Measurements from ENCODE around the gene UBAC2. TPM values are rescaled to one million over a fixed set of nuclear protein-coding genes. Genes with fewer than 3 reads are reported as not detected.

The UBAC2 gene
- total RNA-seq, 1 donor from 2014 or later = 87.7 TPM

- H3K36me3 Mint-ChIP-seq = no peaks in the 10 kb centered on the region
- H3K4me3 Mint-ChIP-seq = no peak overlapping the region
- no peaks in the 10 kb centered on the region for H3K27me3 ChIP-seq
- H3K4me1 ChIP-seq = no peaks in the 10 kb centered on the region
- H3K9me3 ChIP-seq (ENCODE audit: low read depth) = no peaks in the 10 kb centered on the region
- no peak overlapping the region for H3K9ac ChIP-seq
- H3F3A ChIP-seq (ENCODE audit: low read depth) = no peaks in the 10 kb centered on the region
- H3K4me3 ChIP-seq = no peak overlapping the region
- TF ChIP-seq EZH2 (IDR thresholded peaks at IDR 0.05) (no peak), EZH2phosphoT487 (IDR thresholded peaks at IDR 0.05) (no peak)
- TF ChIP-seq, protein P1, sequence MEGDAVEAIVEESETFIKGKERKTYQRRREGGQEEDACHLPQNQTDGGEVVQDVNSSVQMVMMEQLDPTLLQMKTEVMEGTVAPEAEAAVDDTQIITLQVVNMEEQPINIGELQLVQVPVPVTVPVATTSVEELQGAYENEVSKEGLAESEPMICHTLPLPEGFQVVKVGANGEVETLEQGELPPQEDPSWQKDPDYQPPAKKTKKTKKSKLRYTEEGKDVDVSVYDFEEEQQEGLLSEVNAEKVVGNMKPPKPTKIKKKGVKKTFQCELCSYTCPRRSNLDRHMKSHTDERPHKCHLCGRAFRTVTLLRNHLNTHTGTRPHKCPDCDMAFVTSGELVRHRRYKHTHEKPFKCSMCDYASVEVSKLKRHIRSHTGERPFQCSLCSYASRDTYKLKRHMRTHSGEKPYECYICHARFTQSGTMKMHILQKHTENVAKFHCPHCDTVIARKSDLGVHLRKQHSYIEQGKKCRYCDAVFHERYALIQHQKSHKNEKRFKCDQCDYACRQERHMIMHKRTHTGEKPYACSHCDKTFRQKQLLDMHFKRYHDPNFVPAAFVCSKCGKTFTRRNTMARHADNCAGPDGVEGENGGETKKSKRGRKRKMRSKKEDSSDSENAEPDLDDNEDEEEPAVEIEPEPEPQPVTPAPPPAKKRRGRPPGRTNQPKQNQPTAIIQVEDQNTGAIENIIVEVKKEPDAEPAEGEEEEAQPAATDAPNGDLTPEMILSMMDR (IDR thresholded peaks at IDR 0.05) = no peak
- no peak overlapping the region for H3K4me2 ChIP-seq
- peaks cover under 1% of the 10 kb centered on the region for H3K27me3 Mint-ChIP-seq (ENCODE audit: insufficient read depth, low read depth)
- DNase-seq (ENCODE audit: low spot score) = no peak
- H2AFZ ChIP-seq (replicated peaks) = no peak overlapping the region
- H4K20me1 ChIP-seq (ENCODE audit: low read depth) = no peaks in the 10 kb centered on the region
- H3K9me3 Mint-ChIP-seq = peaks cover 12% of the 10 kb centered on the region
- no peak overlapping the region for H3K27ac ChIP-seq
- peaks cover 4% of the 10 kb centered on the region for H3K4me1 Mint-ChIP-seq
- no peak overlapping the region for H3K27ac Mint-ChIP-seq
- no peaks in the 10 kb centered on the region for H3K36me3 ChIP-seq
- no peaks in the 10 kb centered on the region for H3K79me2 ChIP-seq (ENCODE audit: low read depth)
Observed at GRCh38 chr13:99426426-99426825, 225.8 kb downstream of the UBAC2 start.

GRCh38 chr13:99429670-99430069 is 229.0 kb downstream of the UBAC2 start:
- Histone ChIP-seq H3K27ac (no peak overlapping the region), H2AFZ (replicated peaks) (no peak overlapping the region), H3K9ac (no peak overlapping the region), H4K20me1 (ENCODE audit: low read depth) (no peaks in the 10 kb centered on the region), H3K79me2 (ENCODE audit: low read depth) (no peaks in the 10 kb centered on the region), H3K4me2 (no peak overlapping the region), H3K4me1 (peaks cover 7% of the 10 kb centered on the region), H3K36me3 (no peaks in the 10 kb centered on the region), H3K9me3 (ENCODE audit: low read depth) (no peaks in the 10 kb centered on the region), H3K27me3 (no peaks in the 10 kb centered on the region), H3K4me3 (no peak overlapping the region), H3F3A (ENCODE audit: low read depth) (no peaks in the 10 kb centered on the region)
- H3K4me3 Mint-ChIP-seq = no peak overlapping the region
- H3K27ac Mint-ChIP-seq = no peak overlapping the region
- no peaks in the 10 kb centered on the region for H3K36me3 Mint-ChIP-seq
- no peak for DNase-seq (ENCODE audit: low spot score)
- peaks cover 2% of the 10 kb centered on the region for H3K27me3 Mint-ChIP-seq (ENCODE audit: insufficient read depth, low read depth)
- H3K9me3 Mint-ChIP-seq = peaks cover 12% of the 10 kb centered on the region
- TF ChIP-seq EZH2phosphoT487 (IDR thresholded peaks at IDR 0.05) = no peak
- no peak for TF ChIP-seq EZH2 (IDR thresholded peaks at IDR 0.05)
- TF ChIP-seq, protein P1 (IDR thresholded peaks at IDR 0.05) = no peak
- H3K4me1 Mint-ChIP-seq = peaks cover 14% of the 10 kb centered on the region

DNA sequence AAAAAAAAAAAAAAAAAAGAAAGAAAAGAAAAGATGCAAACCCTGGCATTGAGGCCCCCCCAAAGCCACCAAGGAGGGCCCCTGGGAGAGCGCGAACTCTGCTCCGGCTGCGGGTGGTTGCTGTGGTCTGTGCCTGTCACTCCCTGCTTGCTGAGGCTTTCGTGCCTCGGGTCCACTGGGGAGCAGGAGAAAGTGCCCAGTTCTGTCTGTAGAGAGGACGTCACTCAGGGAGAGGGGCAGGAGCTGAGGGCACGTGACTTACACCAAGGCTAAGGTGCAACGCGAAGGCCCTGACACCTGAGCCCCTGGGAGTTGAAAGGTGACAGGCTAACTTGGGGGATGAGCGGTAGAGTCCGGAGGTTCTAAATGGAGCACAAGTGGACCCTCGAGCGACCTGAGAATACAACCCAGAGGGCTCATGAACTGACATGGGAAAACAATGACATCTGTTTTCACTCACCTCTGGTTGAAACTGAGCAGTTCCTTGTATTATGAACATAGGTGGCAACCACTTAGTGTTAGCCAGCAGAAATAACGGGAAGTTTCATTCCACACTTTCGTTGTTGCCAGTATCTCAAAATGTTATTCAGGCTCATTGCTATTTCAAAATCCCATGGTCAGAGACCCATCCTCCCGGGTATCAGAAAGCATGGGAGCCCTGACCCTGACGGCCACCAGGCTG is 231.4 kb downstream of the UBAC2 start:
- H3K27me3 Mint-ChIP-seq (ENCODE audit: insufficient read depth, low read depth) = peaks cover 4% of the 10 kb centered on the region
- H3K36me3 Mint-ChIP-seq = no peaks in the 10 kb centered on the region
- Histone ChIP-seq H4K20me1 (ENCODE audit: low read depth) (no peaks in the 10 kb centered on the region), H3K36me3 (no peaks in the 10 kb centered on the region), H3K9ac (no peak overlapping the region), H3F3A (ENCODE audit: low read depth) (no peaks in the 10 kb centered on the region), H3K27ac (no peak overlapping the region), H3K4me2 (peak overlapping the region; percentile 50), H2AFZ (replicated peaks) (peak overlapping the region; percentile 4), H3K79me2 (ENCODE audit: low read depth) (no peaks in the 10 kb centered on the region), H3K9me3 (ENCODE audit: low read depth) (no peaks in the 10 kb centered on the region), H3K4me3 (peak overlapping the region; percentile 5), H3K27me3 (no peaks in the 10 kb centered on the region), H3K4me1 (peaks cover 7% of the 10 kb centered on the region)
- H3K4me1 Mint-ChIP-seq = peaks cover 17% of the 10 kb centered on the region
- TF ChIP-seq, protein P1 (IDR thresholded peaks at IDR 0.05) = no peak
- TF ChIP-seq EZH2 (IDR thresholded peaks at IDR 0.05) (no peak), EZH2phosphoT487 (IDR thresholded peaks at IDR 0.05) (no peak)
- no peak for DNase-seq (ENCODE audit: low spot score)
- peak overlapping the region; percentile 69 for H3K4me3 Mint-ChIP-seq
- H3K27ac Mint-ChIP-seq = peak overlapping the region; percentile 94
- peaks cover 12% of the 10 kb centered on the region for H3K9me3 Mint-ChIP-seq

Data from neural progenitor cell (in vitro differentiated cells).